GM18520 (cell line): ENCODE measurements around the gene DNAJB9.
"Not testable (repeated sequence)": the region's sequence is repeated elsewhere in the genome, so short reads cannot be mapped to it uniquely, and the experiment has no call there.

ENCODE experiments used
- ATAC-seq: cut with Tn5 transposase; IDR thresholded peaks from one replicate; pipeline ENCODE4 v1.9.1; 2021; ENCODE audit not compliant: unreplicated experiment

DNAJB9 gene

GRCh38 chr7:108569381-108570145 is at the start of gene DNAJB9, which contains the start of gene THAP5:
Gene DNAJB9, plus strand, starts transcription at chr7:108569874. Its CDS starts 1,853 bp downstream, at chr7:108571727.
Gene THAP5, minus strand, starts transcription at chr7:108569706. Its CDS starts 137 bp downstream, at chr7:108569569.
- ATAC-seq = peak; percentile 96

GRCh38 chr7:108522780-108523179 is 46.9 kb upstream of the DNAJB9 start:
- ATAC-seq = no peak

GRCh38 chr7:108525327-108525984 is 44.2 kb upstream of the DNAJB9 start:
- peak; percentile 23 for ATAC-seq

- peak; percentile 93 for ATAC-seq
Observed at GRCh38 chr7:108525985-108526767, 43.5 kb upstream of the DNAJB9 start, which contains the start of gene PNPLA8. Gene PNPLA8, minus strand, starts transcription at chr7:108526135. Its CDS starts 10,644 bp downstream, at chr7:108515491.

GRCh38 chr7:108526768-108527017 is 43.0 kb upstream of the DNAJB9 start:
- ATAC-seq = no peak

- ATAC-seq = no peak
Observed at GRCh38 chr7:108528183-108528712, 41.4 kb upstream of the DNAJB9 start.

GRCh38 chr7:108529341-108529740 is 40.3 kb upstream of the DNAJB9 start:
- no peak for ATAC-seq

GRCh38 chr7:108533712-108534111 is 36.0 kb upstream of the DNAJB9 start:
- no peak for ATAC-seq

- ATAC-seq = no peak
Observed at GRCh38 chr7:108535257-108535656, 34.4 kb upstream of the DNAJB9 start.

GRCh38 chr7:108535744-108536143 is 33.9 kb upstream of the DNAJB9 start:
- ATAC-seq = no peak

GRCh38 chr7:108537229-108537628 is 32.4 kb upstream of the DNAJB9 start:
- ATAC-seq = no peak

GRCh38 chr7:108538236-108538635 is 31.4 kb upstream of the DNAJB9 start:
- not testable (repeated sequence) for ATAC-seq

- not testable (repeated sequence) for ATAC-seq
Observed at GRCh38 chr7:108538685-108539084, 31.0 kb upstream of the DNAJB9 start.

- ATAC-seq = no peak
Observed at GRCh38 chr7:108541478-108541877, 28.2 kb upstream of the DNAJB9 start.

- not testable (repeated sequence) for ATAC-seq
Observed at GRCh38 chr7:108548141-108548896, 21.4 kb upstream of the DNAJB9 start.

GRCh38 chr7:108556665-108557064 is 13.0 kb upstream of the DNAJB9 start:
- not testable (repeated sequence) for ATAC-seq

GRCh38 chr7:108557191-108557590 is 12.5 kb upstream of the DNAJB9 start:
- no peak for ATAC-seq

- ATAC-seq = no peak
Observed at GRCh38 chr7:108557617-108558016, 12.1 kb upstream of the DNAJB9 start.

GRCh38 chr7:108559253-108559652 is 10.4 kb upstream of the DNAJB9 start:
- ATAC-seq = no peak

GRCh38 chr7:108561047-108561619 is 8.5 kb upstream of the DNAJB9 start:
- ATAC-seq = no peak
